ENCODE data around the gene SUSD5. TPM values are rescaled to one million over a fixed set of nuclear protein-coding genes. Genes with fewer than 3 reads are reported as not detected.
"Not testable (repeated sequence)": the region's sequence is repeated elsewhere in the genome, so short reads cannot be mapped to it uniquely, and the experiment has no call there.

Gene SUSD5
- total RNA-seq, 1 donor from 2014 or later = not detected

DNA sequence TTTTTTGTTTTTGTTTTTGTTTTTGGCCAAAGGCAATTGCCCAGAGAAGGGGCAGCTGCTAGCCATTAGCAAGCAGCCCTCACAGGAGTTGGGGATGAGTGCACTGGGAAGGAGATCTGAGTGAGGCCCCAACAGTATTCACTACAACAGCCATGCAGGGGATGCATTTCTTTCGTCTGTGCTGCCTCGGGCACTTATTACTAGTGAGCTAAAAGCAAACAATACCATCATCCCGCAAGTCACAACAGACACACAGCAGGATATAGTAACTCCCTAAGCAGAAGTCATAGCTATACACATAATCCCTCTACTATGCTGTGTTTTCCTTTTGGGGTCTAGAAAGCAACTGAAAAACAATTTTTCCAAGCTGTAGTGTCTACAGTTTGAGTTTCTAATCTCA is 77.6 kb downstream of the SUSD5 start:
- Mint-ChIP-seq H3K4me1 (ENCODE audit: low read depth) (no peaks in the 10 kb centered on the region), H3K36me3 (ENCODE audit: low read depth) (peaks cover 22% of the 10 kb centered on the region), H3K9me3 (no peaks in the 10 kb centered on the region), H3K27me3 (ENCODE audit: low read depth) (no peaks in the 10 kb centered on the region), H3K27ac (no peak overlapping the region), H3K4me3 (ENCODE audit: low read depth) (no peak overlapping the region)
- no peak for DNase-seq (ENCODE audit: low spot score)
- intact Hi-C loops (cut with micrococcal nuclease) = no loop called here

DNA sequence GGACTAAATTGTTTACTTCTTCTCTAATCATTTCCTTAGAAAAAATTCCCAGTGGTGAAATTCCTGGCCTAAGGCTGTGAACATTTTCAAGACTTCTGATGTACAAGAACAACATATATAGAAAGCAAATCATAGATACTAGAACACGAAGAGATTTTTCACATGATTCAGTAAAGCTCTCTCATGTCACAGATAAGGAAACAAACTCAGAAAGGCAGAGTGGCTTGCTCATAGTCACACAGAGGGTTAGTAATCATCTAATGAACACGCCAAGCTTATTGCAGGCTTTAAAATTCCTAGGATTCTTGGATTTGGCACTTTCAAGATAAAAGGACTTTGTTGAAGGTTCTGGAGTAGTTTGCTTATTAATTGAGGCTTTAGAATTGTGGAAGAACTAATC is 78.6 kb downstream of the SUSD5 start:
- H3K4me1 Mint-ChIP-seq (ENCODE audit: low read depth) = no peaks in the 10 kb centered on the region

GRCh38 chr3:33139006-33139623 is 79.5 kb downstream of the SUSD5 start:
- H3K4me1 Mint-ChIP-seq (ENCODE audit: low read depth); H3K27me3 Mint-ChIP-seq (ENCODE audit: low read depth); H3K27ac Mint-ChIP-seq; H3K9me3 Mint-ChIP-seq; DNase-seq (ENCODE audit: low spot score); H3K4me3 Mint-ChIP-seq (ENCODE audit: low read depth); intact Hi-C loops (cut with micrococcal nuclease): not testable (repeated sequence)
- peaks cover 35% of the 10 kb centered on the region for H3K36me3 Mint-ChIP-seq (ENCODE audit: low read depth)

More for the DNA sequence above, 78.6 kb downstream of the SUSD5 start:
- Mint-ChIP-seq H3K27ac (no peak overlapping the region), H3K9me3 (no peaks in the 10 kb centered on the region), H3K4me3 (ENCODE audit: low read depth) (no peak overlapping the region), H3K27me3 (ENCODE audit: low read depth) (no peaks in the 10 kb centered on the region), H3K36me3 (ENCODE audit: low read depth) (peaks cover 27% of the 10 kb centered on the region)
- intact Hi-C loops (cut with micrococcal nuclease) = no loop called here
- DNase-seq (ENCODE audit: low spot score) = no peak

DNA sequence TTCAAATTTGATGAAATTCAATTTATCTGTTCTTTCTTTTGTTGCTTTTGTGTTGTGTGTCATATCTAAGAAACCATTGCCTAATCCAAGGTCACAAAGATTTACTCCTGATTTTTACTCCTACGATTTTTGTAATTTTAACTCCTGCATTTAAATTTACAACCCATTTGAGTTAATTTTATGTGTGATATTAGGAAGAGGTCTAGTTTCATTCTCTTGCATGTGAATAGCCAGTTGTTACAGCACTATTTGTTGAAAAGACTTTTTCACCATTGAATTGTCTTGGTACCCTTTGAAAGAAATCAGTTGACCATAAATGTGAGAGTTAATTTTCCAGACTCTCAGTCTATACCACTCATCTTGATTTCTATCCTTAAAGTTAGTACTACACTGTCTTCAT is 80.9 kb downstream of the SUSD5 start:
- DNase-seq (ENCODE audit: low spot score) = no peak
- H3K4me3 Mint-ChIP-seq (ENCODE audit: low read depth) = no peak overlapping the region
- no peaks in the 10 kb centered on the region for H3K9me3 Mint-ChIP-seq
- intact Hi-C loops (cut with micrococcal nuclease) = no loop called here
- H3K36me3 Mint-ChIP-seq (ENCODE audit: low read depth) = peaks cover 31% of the 10 kb centered on the region
- no peaks in the 10 kb centered on the region for H3K27me3 Mint-ChIP-seq (ENCODE audit: low read depth)
- H3K27ac Mint-ChIP-seq = no peak overlapping the region
- peaks cover 4% of the 10 kb centered on the region for H3K4me1 Mint-ChIP-seq (ENCODE audit: low read depth)

- Mint-ChIP-seq H3K4me1 (ENCODE audit: low read depth) (peaks cover 4% of the 10 kb centered on the region), H3K9me3 (no peaks in the 10 kb centered on the region), H3K27ac (no peak overlapping the region), H3K27me3 (ENCODE audit: low read depth) (no peaks in the 10 kb centered on the region), H3K36me3 (ENCODE audit: low read depth) (peaks cover 27% of the 10 kb centered on the region), H3K4me3 (ENCODE audit: low read depth) (no peak overlapping the region)
- no peak for DNase-seq (ENCODE audit: low spot score)
- intact Hi-C loops (cut with micrococcal nuclease) = loop anchor here (5.0 kb wide), 1 partner anchor 187 kb away; no protein-coding TSS in a partner anchor
Measured at GRCh38 chr3:33134026-33134625, 84.5 kb downstream of the SUSD5 start.

GRCh38 chr3:33132019-33132360 is 86.6 kb downstream of the SUSD5 start:
- intact Hi-C loops (cut with micrococcal nuclease) = loop anchor here (5.0 kb wide), 1 partner anchor 185 kb away; no protein-coding TSS in a partner anchor
- Mint-ChIP-seq H3K27me3 (ENCODE audit: low read depth) (no peaks in the 10 kb centered on the region), H3K27ac (peak overlapping the region; percentile 55), H3K4me3 (ENCODE audit: low read depth) (no peak overlapping the region), H3K36me3 (ENCODE audit: low read depth) (peaks cover 23% of the 10 kb centered on the region), H3K4me1 (ENCODE audit: low read depth) (peaks cover 4% of the 10 kb centered on the region), H3K9me3 (no peaks in the 10 kb centered on the region)
- DNase-seq (ENCODE audit: low spot score) = no peak

DNA sequence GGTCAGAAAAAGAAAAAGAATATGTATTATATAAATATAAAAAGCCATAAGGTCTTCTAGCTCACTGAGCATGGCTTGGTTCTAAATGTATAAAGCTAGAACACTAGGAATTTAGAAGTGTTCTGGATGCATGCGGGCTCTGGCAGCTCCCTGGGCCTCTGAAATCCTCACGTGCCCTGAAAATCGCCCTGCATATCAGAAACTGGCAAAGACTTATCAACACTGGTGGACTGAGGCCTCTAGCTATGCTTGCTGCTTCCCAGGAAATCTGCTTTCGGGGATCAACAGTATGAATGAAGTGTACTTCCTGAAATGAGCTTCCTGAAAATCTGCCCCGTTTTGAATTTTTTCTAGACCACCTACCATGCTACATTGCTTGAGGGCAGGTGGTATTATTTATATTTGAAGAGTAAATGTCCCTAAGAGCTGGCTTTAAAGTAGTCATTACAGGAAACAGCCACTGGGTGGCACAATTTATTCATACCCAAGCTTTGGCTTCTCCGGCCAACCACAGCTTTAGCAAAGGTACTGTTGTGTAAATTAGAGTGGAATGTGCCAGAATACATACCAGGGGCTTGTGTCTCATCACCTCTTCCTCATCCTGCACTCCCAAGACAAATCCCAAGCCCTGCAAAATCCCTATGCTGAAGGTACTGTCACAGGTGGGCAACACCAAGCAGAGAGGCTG is 87.1 kb downstream of the SUSD5 start:
- Mint-ChIP-seq H3K9me3 (no peaks in the 10 kb centered on the region), H3K4me1 (ENCODE audit: low read depth) (peaks cover 4% of the 10 kb centered on the region), H3K4me3 (ENCODE audit: low read depth) (no peak overlapping the region), H3K27ac (no peak overlapping the region), H3K36me3 (ENCODE audit: low read depth) (peaks cover 24% of the 10 kb centered on the region), H3K27me3 (ENCODE audit: low read depth) (no peaks in the 10 kb centered on the region)
- intact Hi-C loops (cut with micrococcal nuclease) = loop anchor here (1.0 to 5.0 kb wide), 3 partner anchors 184 to 656 kb away; no protein-coding TSS in a partner anchor
- no peak for DNase-seq (ENCODE audit: low spot score)

- no peaks in the 10 kb centered on the region for H3K27me3 Mint-ChIP-seq (ENCODE audit: low read depth)
- no peaks in the 10 kb centered on the region for H3K9me3 Mint-ChIP-seq
- H3K4me3 Mint-ChIP-seq (ENCODE audit: low read depth) = no peak overlapping the region
- H3K27ac Mint-ChIP-seq = no peak overlapping the region
- no peak for DNase-seq (ENCODE audit: low spot score)
- intact Hi-C loops (cut with micrococcal nuclease) = loop anchor here (5.0 kb wide), 1 partner anchor 183 kb away; no protein-coding TSS in a partner anchor
- peaks cover 5% of the 10 kb centered on the region for H3K4me1 Mint-ChIP-seq (ENCODE audit: low read depth)
- peaks cover 29% of the 10 kb centered on the region for H3K36me3 Mint-ChIP-seq (ENCODE audit: low read depth)
Measured at GRCh38 chr3:33130144-33130543, 88.5 kb downstream of the SUSD5 start.

- Mint-ChIP-seq H3K27me3 (ENCODE audit: low read depth) (no peaks in the 10 kb centered on the region), H3K36me3 (ENCODE audit: low read depth) (peaks cover 30% of the 10 kb centered on the region), H3K9me3 (no peaks in the 10 kb centered on the region), H3K27ac (no peak overlapping the region), H3K4me3 (ENCODE audit: low read depth) (no peak overlapping the region), H3K4me1 (ENCODE audit: low read depth) (peaks cover 8% of the 10 kb centered on the region)
- intact Hi-C loops (cut with micrococcal nuclease) = no loop called here
- no peak for DNase-seq (ENCODE audit: low spot score)
Measured at GRCh38 chr3:33128706-33129105, 89.9 kb downstream of the SUSD5 start.

- no peak overlapping the region for H3K4me3 Mint-ChIP-seq (ENCODE audit: low read depth)
- H3K4me1 Mint-ChIP-seq (ENCODE audit: low read depth) = peaks cover 8% of the 10 kb centered on the region
- H3K27me3 Mint-ChIP-seq (ENCODE audit: low read depth) = no peaks in the 10 kb centered on the region
- DNase-seq (ENCODE audit: low spot score) = no peak
- H3K27ac Mint-ChIP-seq = no peak overlapping the region
- intact Hi-C loops (cut with micrococcal nuclease) = no loop called here
- no peaks in the 10 kb centered on the region for H3K9me3 Mint-ChIP-seq
- H3K36me3 Mint-ChIP-seq (ENCODE audit: low read depth) = peaks cover 39% of the 10 kb centered on the region
Measured at GRCh38 chr3:33125840-33126239, 92.8 kb downstream of the SUSD5 start.

DNA sequence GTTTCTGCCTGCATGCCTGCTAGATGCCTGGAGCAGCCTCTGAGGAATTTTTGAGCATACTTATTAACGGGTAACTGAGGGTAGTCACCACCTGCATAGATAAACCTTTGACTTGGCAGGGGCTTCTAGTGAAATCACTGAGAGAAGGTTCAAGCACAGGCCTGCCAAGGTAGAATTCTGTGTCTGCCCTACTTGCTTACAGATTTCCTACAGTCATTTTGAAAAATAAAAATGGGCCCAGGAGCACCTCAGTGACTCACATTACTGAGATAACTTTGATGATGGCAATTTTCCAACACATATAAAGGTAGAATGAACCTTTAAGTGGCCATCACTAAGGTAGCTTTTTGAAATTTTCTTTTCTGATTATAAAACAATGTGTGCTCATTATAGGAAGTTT is 94.0 kb downstream of the SUSD5 start:
- intact Hi-C loops (cut with micrococcal nuclease) = no loop called here
- Mint-ChIP-seq H3K4me1 (ENCODE audit: low read depth) (peaks cover 8% of the 10 kb centered on the region), H3K9me3 (no peaks in the 10 kb centered on the region), H3K27me3 (ENCODE audit: low read depth) (no peaks in the 10 kb centered on the region), H3K36me3 (ENCODE audit: low read depth) (peaks cover 44% of the 10 kb centered on the region), H3K27ac (no peak overlapping the region), H3K4me3 (ENCODE audit: low read depth) (no peak overlapping the region)
- DNase-seq (ENCODE audit: low spot score) = no peak

- H3K36me3 Mint-ChIP-seq (ENCODE audit: low read depth) = peaks cover 47% of the 10 kb centered on the region
- no peaks in the 10 kb centered on the region for H3K27me3 Mint-ChIP-seq (ENCODE audit: low read depth)
- intact Hi-C loops (cut with micrococcal nuclease) = no loop called here
- peaks cover 11% of the 10 kb centered on the region for H3K4me1 Mint-ChIP-seq (ENCODE audit: low read depth)
- no peak overlapping the region for H3K27ac Mint-ChIP-seq
- no peak overlapping the region for H3K4me3 Mint-ChIP-seq (ENCODE audit: low read depth)
- no peaks in the 10 kb centered on the region for H3K9me3 Mint-ChIP-seq
- no peak for DNase-seq (ENCODE audit: low spot score)
Measured at GRCh38 chr3:33122991-33123390, 95.6 kb downstream of the SUSD5 start.

- Mint-ChIP-seq H3K27me3 (ENCODE audit: low read depth) (no peaks in the 10 kb centered on the region), H3K4me1 (ENCODE audit: low read depth) (peaks cover 19% of the 10 kb centered on the region), H3K36me3 (ENCODE audit: low read depth) (peaks cover 34% of the 10 kb centered on the region), H3K9me3 (no peaks in the 10 kb centered on the region), H3K27ac (no peak overlapping the region), H3K4me3 (ENCODE audit: low read depth) (no peak overlapping the region)
- no peak for DNase-seq (ENCODE audit: low spot score)
- intact Hi-C loops (cut with micrococcal nuclease) = loop anchor here (10.0 kb wide), 1 partner anchor 675 kb away; the partner anchor contains the start of gene PDCD6IP
Measured at GRCh38 chr3:33119891-33120290, 98.7 kb downstream of the SUSD5 start.
